Esophagus squamous epithelium (tissue), 5 donors: ENCODE data around the gene IER5L. TPM values are rescaled to one million over a fixed set of nuclear protein-coding genes. Genes with fewer than 3 reads are reported as not detected.
A peak's percentile ranks its signal among the peaks of the same experiment; 100 is the strongest.

Experiments used
- DNase-seq: peaks from one replicate; lab custom pipeline; 2025; lab: John Stamatoyannopoulos, UW
- H3K27ac ChIP-seq, 4 donors: fragments of 200-600 bp; sonication (generic); one replicate each; pipeline ENCODE4 v1.5.1; 2016 to 2019; ENCODE audit warnings: mild to moderate bottlenecking in 1 of 4
- H3K27me3 ChIP-seq, 4 donors: fragments of 200-600 bp; sonication (generic); 1 replicate in 3 of 4; 2 replicates in 1 of 4; pipeline versions ENCODE4 v1.5.1 to v1.6.0; 2017 to 2021; ENCODE audit warnings: antibody characterized with exemption in 1 of 4
- H3K36me3 ChIP-seq, 3 donors: fragments of 200-600 bp; sonication (generic); one replicate each; pipeline ENCODE4 v1.5.1; 2016 to 2019
- H3K4me1 ChIP-seq, 3 donors: fragments of 200-600 bp; sonication (generic); one replicate each; pipeline ENCODE4 v1.5.1; 2017 to 2019
- H3K4me3 ChIP-seq, 4 donors: fragments of 200-600 bp; sonication (generic); 1 replicate in 3 of 4; 2 replicates in 1 of 4; pipeline ENCODE4 v1.5.1; 2016 to 2019; ENCODE audit warnings: mild to moderate bottlenecking in 2 of 4, moderate library complexity in 1 of 4
- H3K9me3 ChIP-seq, 3 donors: fragments of 200-600 bp; sonication (generic); one replicate each; pipeline ENCODE4 v1.5.1; 2016 to 2019
- POLR2A ChIP-seq, 4 donors: fragments of 450-650 bp; IDR thresholded peaks; one replicate each; pipeline ENCODE4 v1.6.1; 2017; ENCODE audit warnings: antibody characterized with exemption in 4 of 4, mild to moderate bottlenecking in 4 of 4, moderate library complexity in 3 of 4
- WGBS, 2 donors: methylation state at CpG; one replicate each; pipeline ENCODE4 v1.1.5; 2018; 5-methylcytosine and 5-hydroxymethylcytosine counted together
- intact Hi-C: fragments of 100-400 bp; cut with DNase I; formaldehyde crosslinking; loops from one replicate; pipeline ENCODE4 v1.15.0; 2022
- total RNA-seq, 4 donors: library from RNA; depleted of rRNA; stranded (reverse); fragments of >200 nt; gene quantifications; one replicate each; pipeline ENCODE4 v1.1.0, GENCODE V29; 2016
- TF ChIP-seq, protein P1 (sequence below), 6 experiments: fragments of 450-650 bp in 4 of 6; fragments of 200-600 bp in 2 of 6; sonication (generic) in 2 of 6; IDR thresholded peaks; one replicate each; pipeline ENCODE4 v1.5.1; 2016 to 2019; ENCODE audit warnings: antibody characterized with exemption in 6 of 6, mild to moderate bottlenecking in 4 of 6, moderate library complexity in 4 of 6
- donor health status: DM: yes; HTN: yes; CAD: no.

Gene IER5L
- total RNA-seq, 4 donors from 2014 or later = 6.1 to 8.7 (median 7.2) TPM

GRCh38 chr9:129183495-129184218, 5.6 kb upstream of the IER5L start:
- no peaks in the 10 kb centered on the region for H3K36me3 ChIP-seq
- intact Hi-C loops = no loop called here
- TF ChIP-seq, protein P1, sequence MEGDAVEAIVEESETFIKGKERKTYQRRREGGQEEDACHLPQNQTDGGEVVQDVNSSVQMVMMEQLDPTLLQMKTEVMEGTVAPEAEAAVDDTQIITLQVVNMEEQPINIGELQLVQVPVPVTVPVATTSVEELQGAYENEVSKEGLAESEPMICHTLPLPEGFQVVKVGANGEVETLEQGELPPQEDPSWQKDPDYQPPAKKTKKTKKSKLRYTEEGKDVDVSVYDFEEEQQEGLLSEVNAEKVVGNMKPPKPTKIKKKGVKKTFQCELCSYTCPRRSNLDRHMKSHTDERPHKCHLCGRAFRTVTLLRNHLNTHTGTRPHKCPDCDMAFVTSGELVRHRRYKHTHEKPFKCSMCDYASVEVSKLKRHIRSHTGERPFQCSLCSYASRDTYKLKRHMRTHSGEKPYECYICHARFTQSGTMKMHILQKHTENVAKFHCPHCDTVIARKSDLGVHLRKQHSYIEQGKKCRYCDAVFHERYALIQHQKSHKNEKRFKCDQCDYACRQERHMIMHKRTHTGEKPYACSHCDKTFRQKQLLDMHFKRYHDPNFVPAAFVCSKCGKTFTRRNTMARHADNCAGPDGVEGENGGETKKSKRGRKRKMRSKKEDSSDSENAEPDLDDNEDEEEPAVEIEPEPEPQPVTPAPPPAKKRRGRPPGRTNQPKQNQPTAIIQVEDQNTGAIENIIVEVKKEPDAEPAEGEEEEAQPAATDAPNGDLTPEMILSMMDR (IDR thresholded peaks at IDR 0.05) = no peak
- no peak for TF ChIP-seq POLR2A (IDR thresholded peaks at IDR 0.05)
- peaks cover 3 to 11% (median 3%) of the 10 kb centered on the region in 3 donors for H3K4me1 ChIP-seq
- 55 to 63% methylated on average over 5 to 6 of the region's 6 CpGs for WGBS, 2 donors
- no peaks in the 10 kb centered on the region for H3K27me3 ChIP-seq
- H3K27ac ChIP-seq = no peak overlapping the region
- no peak for DNase-seq
- no peaks in the 10 kb centered on the region for H3K9me3 ChIP-seq
- no peak overlapping the region for H3K4me3 ChIP-seq

- TF ChIP-seq POLR2A (IDR thresholded peaks at IDR 0.05) = no peak
- TF ChIP-seq, protein P1 (IDR thresholded peaks at IDR 0.05) = peak in 2 of 6 experiments; percentile 16 to 22
- no peaks in the 10 kb centered on the region for H3K36me3 ChIP-seq
- no peak overlapping the region for H3K27ac ChIP-seq
- no peaks in the 10 kb centered on the region for H3K27me3 ChIP-seq
- H3K4me1 ChIP-seq = peaks cover 7 to 17% (median 7%) of the 10 kb centered on the region in 3 donors
- intact Hi-C loops = no loop called here
- WGBS, 2 donors = 78 to 80% methylated on average over 6 to 15 of the region's 20 CpGs
- no peak for DNase-seq
- H3K4me3 ChIP-seq = no peak overlapping the region
- no peaks in the 10 kb centered on the region for H3K9me3 ChIP-seq
Observed at GRCh38 chr9:129182625-129183494, 4.8 kb upstream of the IER5L start.

DNA sequence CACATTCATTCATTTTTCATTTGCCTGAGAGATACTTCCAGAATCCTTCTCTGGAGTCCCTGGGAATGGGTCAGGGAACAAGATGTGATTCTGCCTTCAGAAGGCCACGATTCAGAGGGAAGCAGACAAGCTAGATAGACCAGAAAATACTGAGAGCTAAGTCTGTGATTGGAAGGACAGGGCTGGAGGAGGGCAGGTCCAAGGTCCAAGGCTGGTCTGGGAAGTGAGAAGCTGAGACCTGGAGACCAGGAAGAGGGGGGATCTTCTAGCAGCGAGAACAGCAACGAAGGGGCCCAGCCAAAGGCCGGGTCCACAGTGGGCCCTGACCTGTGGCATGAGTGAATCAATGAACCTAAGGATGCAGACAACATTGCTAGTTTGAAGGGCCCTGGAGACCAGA, 4.1 kb upstream of the IER5L start:
- no peak for DNase-seq
- TF ChIP-seq POLR2A (IDR thresholded peaks at IDR 0.05) = no peak
- TF ChIP-seq, protein P1 (IDR thresholded peaks at IDR 0.05) = no peak
- 87 to 89% methylated on average over 4 of the region's 4 CpGs for WGBS, 2 donors
- no peak overlapping the region for H3K4me3 ChIP-seq
- no peaks in the 10 kb centered on the region for H3K36me3 ChIP-seq
- intact Hi-C loops = no loop called here
- no peaks in the 10 kb centered on the region for H3K9me3 ChIP-seq
- H3K4me1 ChIP-seq = peaks cover 7 to 17% (median 7%) of the 10 kb centered on the region in 3 donors
- H3K27ac ChIP-seq = no peak overlapping the region
- H3K27me3 ChIP-seq = no peaks in the 10 kb centered on the region

- Histone ChIP-seq H3K36me3 (no peaks in the 10 kb centered on the region), H3K4me1 (peaks cover 7 to 20% (median 7%) of the 10 kb centered on the region in 3 donors), H3K27ac (no peak overlapping the region), H3K9me3 (no peaks in the 10 kb centered on the region), H3K4me3 (no peak overlapping the region), H3K27me3 (no peaks in the 10 kb centered on the region)
- DNase-seq = no peak
- intact Hi-C loops = no loop called here
- TF ChIP-seq, protein P1 (IDR thresholded peaks at IDR 0.05) = no peak
- TF ChIP-seq POLR2A (IDR thresholded peaks at IDR 0.05) = no peak
- 76 to 78% methylated on average over 5 of the region's 5 CpGs for WGBS, 2 donors
Observed at GRCh38 chr9:129181246-129181645, 3.2 kb upstream of the IER5L start.
